Dermis blood vessel endothelial cell (primary cell): ENCODE results near the gene SIRPA. TPM values are rescaled to one million over a fixed set of nuclear protein-coding genes. Genes with fewer than 3 reads are reported as not detected.

Source experiments
- DNase-seq: peaks from one replicate; pipeline ENCODE4 v3.0.0; 2010
- total RNA-seq: library from RNA; depleted of rRNA; stranded (reverse); fragments of >200 nt; gene quantifications from 2 replicates; pipeline ENCODE4 v1.2.3, GENCODE V29; 2014

Gene SIRPA
- total RNA-seq, 1 donor from 2014 or later: 35.2 TPM

GRCh38 chr20:1952737-1953530, 57.7 kb downstream of the SIRPA start:
- DNase-seq: no peak

DNA sequence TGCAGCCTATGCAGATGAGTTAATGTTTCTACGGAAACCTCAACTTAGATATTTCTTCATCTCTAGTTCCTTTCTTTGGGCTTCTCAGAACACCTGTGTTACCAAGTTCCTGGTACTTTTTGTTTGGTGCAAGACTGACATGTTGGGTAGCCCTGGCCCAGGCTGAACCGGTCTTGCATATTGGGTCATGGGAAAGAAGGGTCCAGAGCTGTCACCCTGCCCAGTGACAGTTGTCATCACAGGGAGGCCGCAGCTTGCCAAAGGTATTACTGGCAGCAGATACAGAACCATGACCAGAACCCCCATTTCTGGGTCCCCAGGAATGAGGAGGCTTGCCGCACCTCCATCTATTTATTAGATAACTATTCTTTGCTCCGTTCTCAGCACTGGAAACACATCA, 58.4 kb downstream of the SIRPA start:
- no peak for DNase-seq

- no peak for DNase-seq
Measured at GRCh38 chr20:1955217-1955616, 60.0 kb downstream of the SIRPA start.

GRCh38 chr20:1958426-1958825, 63.2 kb downstream of the SIRPA start:
- DNase-seq: no peak

DNA sequence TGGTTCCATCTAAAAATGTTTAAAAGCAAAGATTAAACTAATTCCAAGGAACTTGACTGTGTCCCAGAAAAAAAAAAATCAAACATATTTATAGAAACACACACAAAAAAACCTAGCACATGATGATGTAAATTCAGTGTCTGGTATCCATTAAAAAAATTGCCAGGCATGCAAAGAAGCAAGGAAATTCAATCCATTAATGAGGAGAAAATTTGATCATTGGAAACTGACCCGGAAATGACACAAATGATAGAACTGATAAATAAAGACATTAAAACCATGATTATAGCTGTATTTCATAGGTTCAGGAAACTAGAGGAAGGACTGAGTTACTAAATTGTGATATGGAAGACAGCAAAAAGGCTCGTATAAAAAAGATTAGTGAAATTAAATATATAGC, 63.9 kb downstream of the SIRPA start:
- no peak for DNase-seq

DNA sequence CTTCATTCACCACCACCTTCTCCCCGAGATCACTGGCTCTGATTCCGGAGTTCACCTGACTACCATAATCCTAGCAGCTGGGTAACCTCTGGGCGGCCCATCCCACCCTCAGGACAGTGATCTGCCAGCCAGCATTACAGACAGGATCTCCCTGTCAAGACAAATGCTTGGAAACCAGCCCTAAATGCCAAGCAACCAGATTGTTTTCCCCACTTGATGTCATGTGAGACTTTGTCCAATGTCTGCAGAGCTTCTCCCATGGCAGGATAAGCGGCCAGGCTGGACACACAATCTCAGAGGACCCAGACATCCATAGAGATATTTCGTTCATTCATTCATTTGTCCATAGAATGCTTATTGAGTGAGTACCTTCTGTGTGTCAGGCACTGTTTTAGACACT, 66.2 kb downstream of the SIRPA start:
- DNase-seq: no peak

DNA sequence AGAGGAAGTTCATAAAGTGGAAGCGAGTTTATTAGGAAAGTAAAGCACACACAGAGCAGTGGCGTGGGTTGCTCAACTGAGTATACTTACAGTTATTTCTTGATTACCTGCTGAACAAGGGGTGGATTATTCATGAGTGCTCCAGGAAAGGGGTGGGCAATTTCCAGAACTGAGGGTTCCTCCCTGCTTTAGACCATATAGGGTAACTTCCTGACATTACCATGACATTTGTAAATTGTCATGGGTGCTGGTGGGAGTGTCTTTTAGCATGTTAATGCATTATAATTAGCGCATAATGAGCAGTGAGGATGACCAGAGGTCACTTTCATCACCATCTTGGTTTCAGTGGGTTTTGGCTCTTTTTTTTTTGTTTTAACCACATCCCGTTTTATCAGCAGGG, 68.9 kb downstream of the SIRPA start:
- no peak for DNase-seq

DNA sequence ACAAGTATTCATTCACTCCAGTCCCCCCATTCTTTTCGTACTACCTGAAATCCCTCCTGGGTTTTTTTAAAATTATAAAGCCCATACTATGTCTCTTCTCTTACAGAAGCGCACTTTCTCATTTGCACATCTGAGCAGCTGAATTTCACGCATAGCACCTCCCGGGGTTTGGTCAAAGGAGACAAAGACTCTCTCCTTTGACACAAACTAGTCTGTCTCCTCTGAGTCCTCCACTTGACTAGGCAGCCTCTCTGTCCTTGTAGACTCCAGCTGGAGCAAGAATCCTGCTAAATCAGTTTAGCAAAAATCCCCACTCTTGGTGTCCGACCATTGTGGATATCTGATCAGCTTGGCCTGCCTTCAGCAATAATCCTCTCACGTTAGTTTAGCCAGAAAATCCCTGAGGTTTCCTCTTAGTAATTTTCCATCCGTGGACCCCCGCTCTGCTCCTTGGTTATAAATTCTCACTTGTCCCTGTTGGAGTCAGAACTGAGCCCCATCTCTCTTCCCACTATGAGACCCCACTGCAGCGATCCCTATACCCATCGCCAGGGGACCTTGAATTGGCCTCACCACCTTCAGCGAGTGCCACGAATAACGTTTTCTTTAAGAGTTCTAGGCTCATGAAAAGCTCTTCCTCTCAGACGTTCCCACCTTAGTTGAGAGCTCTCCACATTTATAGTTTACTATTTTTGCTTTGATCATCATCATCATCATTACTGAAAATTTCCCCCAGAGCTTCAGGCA, 69.6 kb downstream of the SIRPA start:
- DNase-seq: no peak

GRCh38 chr20:1965520-1966351, 70.5 kb downstream of the SIRPA start:
- peak; percentile 74 for DNase-seq

DNA sequence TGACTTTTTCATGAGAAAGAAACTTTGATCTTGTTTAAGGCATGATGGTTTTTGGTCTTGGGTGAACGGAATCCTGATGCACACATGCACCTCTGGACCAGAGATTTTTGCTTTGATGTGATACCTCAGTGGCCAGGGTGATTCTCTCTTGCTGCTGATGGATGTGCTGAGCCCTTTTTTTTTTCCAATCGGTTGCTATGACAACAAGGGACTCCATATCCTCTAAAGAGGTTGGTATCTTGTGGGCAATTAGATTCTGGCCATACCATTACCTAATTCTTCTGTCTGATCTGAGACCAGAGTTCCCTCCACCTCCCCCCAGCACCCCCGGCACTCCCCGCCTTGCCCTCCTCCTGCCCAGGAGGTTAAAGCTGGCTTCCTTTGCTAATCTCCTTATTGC, 73.8 kb downstream of the SIRPA start:
- no peak for DNase-seq

- no peak for DNase-seq
Measured at GRCh38 chr20:1971893-1972586, 76.8 kb downstream of the SIRPA start.

DNA sequence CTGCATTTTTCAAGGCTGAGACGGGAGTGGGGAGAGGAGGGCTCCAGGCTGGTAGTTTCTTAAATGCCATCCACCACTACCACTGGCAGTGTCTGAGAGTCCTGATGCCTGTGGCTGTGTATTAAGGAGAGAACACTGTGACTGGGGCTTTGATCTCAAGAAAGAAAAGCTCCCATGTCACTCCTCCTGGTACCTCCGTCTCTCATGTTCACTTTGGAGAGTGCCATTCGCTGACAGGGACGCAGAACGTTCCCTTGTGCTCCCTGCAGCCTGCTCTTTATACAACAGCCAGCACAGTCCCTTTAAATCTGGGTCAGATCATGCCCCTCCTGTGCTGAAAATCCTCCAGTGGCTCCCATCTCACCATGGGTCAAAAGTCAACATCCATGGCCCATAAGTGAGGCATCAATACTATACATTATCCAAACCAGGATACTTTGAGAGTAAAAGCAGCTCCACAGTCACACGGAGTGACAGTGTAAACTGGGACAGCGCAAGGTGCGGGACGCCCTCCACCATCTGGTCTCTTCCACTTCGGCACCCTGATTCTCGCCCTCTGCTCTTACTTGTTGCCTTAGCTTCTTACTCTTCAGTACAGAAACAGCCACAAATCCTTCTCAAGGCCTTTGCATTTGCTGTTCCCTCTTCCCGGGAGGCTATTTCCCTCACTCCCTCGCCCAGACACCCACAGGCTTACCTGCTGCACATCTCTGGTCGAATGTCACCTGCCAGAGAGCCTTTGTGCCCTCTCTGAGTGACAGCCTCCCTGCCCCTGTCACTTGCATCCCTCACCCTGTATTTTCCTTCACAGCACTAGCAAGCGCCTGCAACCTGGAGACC, 78.6 kb downstream of the SIRPA start:
- DNase-seq: no peak

- no peak for DNase-seq
Measured at GRCh38 chr20:1975291-1975690, 80.1 kb downstream of the SIRPA start.

DNA sequence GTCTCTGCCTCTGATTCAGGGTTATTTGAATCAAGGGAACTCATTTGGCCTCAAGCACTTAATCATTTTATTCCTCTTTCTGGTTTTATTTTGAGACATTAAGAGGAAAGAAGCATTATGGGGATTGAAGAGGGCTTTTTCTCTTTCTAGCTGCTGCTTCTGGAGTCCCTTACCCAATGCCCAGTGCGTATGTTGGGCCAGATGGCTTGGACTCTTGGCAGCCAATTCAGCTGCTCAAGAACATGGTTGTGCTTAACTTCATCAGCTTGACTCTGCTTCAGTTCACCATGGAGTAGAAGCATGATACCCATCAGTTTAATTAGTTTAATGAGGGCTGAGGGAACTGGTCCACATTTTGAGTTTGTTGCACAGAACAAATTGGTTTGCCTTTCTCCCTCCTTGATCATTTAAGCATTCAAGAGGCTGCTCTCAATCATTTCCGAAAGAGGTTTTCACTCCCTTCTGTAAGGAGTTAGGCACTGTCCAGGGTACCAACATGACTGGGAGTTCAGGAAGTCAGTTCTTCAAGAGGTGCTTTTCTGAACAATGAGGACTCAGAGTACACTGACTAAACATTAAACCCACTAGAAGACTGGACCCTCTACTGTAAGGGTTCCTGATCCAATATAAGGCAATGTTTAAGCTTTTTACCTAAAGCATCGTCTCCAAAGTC, 84.0 kb downstream of the SIRPA start:
- peak; percentile 5 for DNase-seq

- no peak for DNase-seq
Measured at GRCh38 chr20:1982686-1983085, 87.5 kb downstream of the SIRPA start.

DNA sequence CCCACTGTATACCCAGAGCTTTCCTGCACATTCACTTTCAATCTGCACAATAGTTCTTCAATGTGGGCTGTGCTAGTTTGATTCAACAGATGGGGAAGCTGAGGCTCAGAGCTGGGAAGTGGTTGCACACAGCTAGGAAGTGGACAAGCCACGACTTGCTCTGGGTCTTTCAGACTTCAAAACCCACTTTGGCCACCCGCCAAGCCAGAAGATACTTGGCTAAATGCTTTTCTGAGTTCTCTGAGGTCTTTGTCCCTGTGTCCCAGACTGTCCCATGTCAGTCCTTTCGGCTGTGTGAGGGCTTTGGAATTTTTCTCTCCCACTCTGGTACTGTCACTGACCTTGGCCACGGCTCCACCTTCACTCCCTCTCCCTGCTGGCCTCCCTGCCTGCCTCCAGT, 88.1 kb downstream of the SIRPA start:
- DNase-seq: no peak

DNA sequence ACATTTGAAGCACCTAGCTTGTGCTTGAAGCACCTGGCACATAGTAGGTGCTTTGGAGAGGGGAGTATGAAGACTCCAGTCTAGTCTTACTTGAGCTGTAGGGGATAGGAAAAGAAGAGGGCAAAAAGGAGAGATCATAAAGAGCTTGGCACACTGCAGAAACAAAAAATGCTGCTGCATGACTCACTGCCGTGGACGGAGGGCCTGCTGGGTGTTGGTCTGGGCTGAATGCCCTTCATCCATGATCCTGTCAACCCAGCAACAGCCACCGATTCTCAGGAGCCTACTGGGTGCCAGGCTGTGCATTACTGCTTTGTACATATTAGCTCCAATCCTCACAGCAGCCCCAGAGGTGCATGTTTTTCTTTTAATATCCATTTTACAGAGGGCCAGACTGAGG, 92.6 kb downstream of the SIRPA start:
- no peak for DNase-seq
